ENCODE measurements around the gene GIPC1.

GRCh38 chr19:14479309-14479974 lies 16.5 kb downstream of the GIPC1 start:
- TF ChIP-seq CTCF (IDR thresholded peaks at IDR 0.05) (no peak), POLR2A (IDR thresholded peaks at IDR 0.05) (no peak)

Data from ovary (tissue), 3 donors.